Muscle layer of colon (tissue), 2 donors: Measurements from ENCODE around the gene C11orf16.
A peak's percentile ranks its signal among the peaks of the same experiment; 100 is the strongest.
"Not testable (repeated sequence)": the region's sequence is repeated elsewhere in the genome, so short reads cannot be mapped to it uniquely, and the experiment has no call there.

Experiments used
- H3K27ac ChIP-seq: one replicate; pipeline ENCODE4 v1.7.0; 2013; ENCODE audit warnings: low read depth, mild to moderate bottlenecking, low read length, moderate library complexity
- H3K27me3 ChIP-seq, 2 donors: one replicate each; pipeline ENCODE4 v1.7.0; 2013; ENCODE audit warnings: low read length in 2 of 2, mild to moderate bottlenecking in 2 of 2; ENCODE audit not compliant: insufficient read depth in 2 of 2, control insufficient read depth in 1 of 2
- H3K36me3 ChIP-seq: one replicate; pipeline ENCODE4 v1.7.0; 2013; ENCODE audit warnings: mild to moderate bottlenecking, low read length; ENCODE audit not compliant: insufficient read depth
- H3K4me1 ChIP-seq: one replicate; pipeline ENCODE4 v1.7.0; 2013; ENCODE audit warnings: mild to moderate bottlenecking, low read length; ENCODE audit not compliant: insufficient read depth
- H3K4me3 ChIP-seq, 2 donors: one replicate each; pipeline ENCODE4 v1.7.0; 2013; ENCODE audit warnings: low read length in 2 of 2, low read depth in 1 of 2, mild to moderate bottlenecking in 1 of 2, moderate library complexity in 1 of 2
- H3K9ac ChIP-seq: one replicate; pipeline ENCODE4 v1.7.0; 2013; ENCODE audit warnings: low read length
- H3K9me3 ChIP-seq: one replicate; pipeline ENCODE4 v1.7.0; 2013; ENCODE audit warnings: mild to moderate bottlenecking, low read length
- donor health status: abdominal sarcoma.
- donor health status: Adenocarcinoma of cecum.

Gene C11orf16

GRCh38 chr11:8911029-8911823 lies 21.5 kb downstream of the C11orf16 start, which contains the start of gene AKIP1:
Gene AKIP1 (plus strand): TSS chr11:8911189. CDS start chr11:8911450, 261 bp downstream.
- Histone ChIP-seq H3K4me3 (peak within 1 kb of the TSS; percentile 84 to 89), H3K9ac (peak within 1 kb of the TSS; percentile 67), H3K4me1 (peaks cover 25% of the 10 kb centered on the region), H3K36me3 (peaks cover 2% of the 10 kb centered on the region), H3K27me3 (no peaks in the 10 kb centered on the region), H3K27ac (peak within 1 kb of the TSS; percentile 93), H3K9me3 (no peaks in the 10 kb centered on the region)

- Histone ChIP-seq H3K4me1 (peaks cover 25% of the 10 kb centered on the region), H3K9ac (peak overlapping the region; percentile 30), H3K27ac (no peak overlapping the region), H3K4me3 (peak overlapping the region; percentile 73 to 89), H3K9me3 (no peaks in the 10 kb centered on the region), H3K36me3 (no peaks in the 10 kb centered on the region), H3K27me3 (no peaks in the 10 kb centered on the region)
These were observed 22.1 kb downstream of the C11orf16 start for GRCh38 chr11:8910649-8911026.

DNA sequence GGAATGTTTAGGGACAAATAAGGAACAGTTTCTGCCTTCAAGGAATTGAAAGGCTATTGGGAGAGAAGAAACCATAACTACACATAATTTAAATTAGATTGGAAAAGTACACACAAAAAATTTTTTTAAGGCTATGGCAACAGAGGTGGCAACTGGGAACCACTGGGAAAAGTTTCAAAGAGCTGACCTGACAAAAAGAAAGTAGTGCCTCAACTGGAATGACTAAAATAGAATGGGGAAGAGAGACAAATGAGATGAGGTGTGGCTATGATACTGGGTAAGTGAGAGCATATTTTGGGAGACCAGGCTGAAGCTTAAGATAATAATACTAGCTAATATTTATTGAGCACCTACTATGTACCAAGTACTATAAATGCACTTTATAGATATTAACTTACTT lies 24.6 kb downstream of the C11orf16 start:
- H3K4me3 ChIP-seq, result no peak overlapping the region
- H3K9ac ChIP-seq, result no peak overlapping the region
- H3K36me3 ChIP-seq, result no peaks in the 10 kb centered on the region
- no peaks in the 10 kb centered on the region for H3K27me3 ChIP-seq
- H3K9me3 ChIP-seq, result no peaks in the 10 kb centered on the region
- H3K27ac ChIP-seq, result no peak overlapping the region
- peaks cover 10% of the 10 kb centered on the region for H3K4me1 ChIP-seq

DNA sequence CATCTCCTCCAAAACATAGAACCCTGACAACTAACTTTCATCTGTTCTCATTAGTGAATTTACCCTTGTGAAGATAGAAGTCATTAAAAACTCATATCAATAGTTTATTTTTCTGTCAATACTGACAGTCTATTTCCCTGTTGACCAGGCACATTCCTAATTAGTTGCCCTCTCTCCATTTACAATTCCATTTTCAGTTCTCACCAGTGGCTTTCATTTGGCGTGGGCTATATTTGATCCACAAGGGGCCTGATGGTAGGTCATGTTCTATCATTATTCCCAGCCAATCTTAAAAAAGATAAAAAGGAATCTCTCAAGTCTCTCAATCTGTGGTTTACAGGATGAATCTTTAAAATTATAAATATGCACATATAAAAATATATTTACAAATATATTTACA lies 25.6 kb downstream of the C11orf16 start:
- Histone ChIP-seq H3K9ac (no peak overlapping the region), H3K9me3 (no peaks in the 10 kb centered on the region), H3K36me3 (no peaks in the 10 kb centered on the region), H3K27ac (no peak overlapping the region), H3K27me3 (no peaks in the 10 kb centered on the region), H3K4me1 (peaks cover 5% of the 10 kb centered on the region), H3K4me3 (no peak overlapping the region)

- H3K9ac ChIP-seq, result no peak overlapping the region
- H3K4me3 ChIP-seq, result no peak overlapping the region
- no peaks in the 10 kb centered on the region for H3K9me3 ChIP-seq
- no peaks in the 10 kb centered on the region for H3K36me3 ChIP-seq
- peaks cover 5% of the 10 kb centered on the region for H3K4me1 ChIP-seq
- H3K27ac ChIP-seq, result no peak overlapping the region
- H3K27me3 ChIP-seq, result no peaks in the 10 kb centered on the region
These were observed 27.1 kb downstream of the C11orf16 start for GRCh38 chr11:8905528-8906165.

- Histone ChIP-seq H3K9me3 (no peaks in the 10 kb centered on the region), H3K36me3 (no peaks in the 10 kb centered on the region), H3K9ac (no peak overlapping the region), H3K27ac (no peak overlapping the region), H3K27me3 (no peaks in the 10 kb centered on the region), H3K4me1 (no peaks in the 10 kb centered on the region), H3K4me3 (no peak overlapping the region)
These were observed 33.5 kb downstream of the C11orf16 start for GRCh38 chr11:8899119-8899753.

GRCh38 chr11:8891185-8891584 lies 41.6 kb downstream of the C11orf16 start:
- H3K9me3 ChIP-seq, H3K36me3 ChIP-seq, H3K4me3 ChIP-seq, H3K27ac ChIP-seq, H3K9ac ChIP-seq, H3K27me3 ChIP-seq, H3K4me1 ChIP-seq: not testable (repeated sequence)

GRCh38 chr11:8886322-8886721 lies 46.4 kb downstream of the C11orf16 start:
- H3K4me3 ChIP-seq, result no peak overlapping the region
- H3K4me1 ChIP-seq, result no peaks in the 10 kb centered on the region
- H3K27ac ChIP-seq, result no peak overlapping the region
- no peaks in the 10 kb centered on the region for H3K36me3 ChIP-seq
- H3K9me3 ChIP-seq, result no peaks in the 10 kb centered on the region
- no peaks in the 10 kb centered on the region for H3K27me3 ChIP-seq
- H3K9ac ChIP-seq, result no peak overlapping the region

DNA sequence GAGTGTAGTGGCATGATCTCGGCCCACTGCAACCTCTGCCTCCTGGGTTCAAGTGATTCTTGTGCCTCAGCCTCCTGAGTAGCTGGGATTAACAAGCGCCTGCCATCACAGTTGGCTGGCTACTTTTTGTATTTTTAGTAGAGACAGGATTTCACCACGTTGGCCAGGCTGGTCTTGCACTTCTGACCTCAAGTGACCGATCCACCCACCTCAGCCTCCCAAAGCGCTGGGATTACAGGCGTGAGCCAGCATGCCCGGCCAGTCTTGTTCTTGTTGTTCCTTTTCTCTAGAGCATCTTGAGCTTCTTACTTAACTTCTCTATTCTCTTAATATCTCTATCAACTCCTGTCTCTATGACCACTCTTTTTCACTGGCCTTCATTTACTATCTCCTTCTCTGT lies 51.2 kb downstream of the C11orf16 start:
- not testable (repeated sequence) for H3K9me3 ChIP-seq, H3K4me1 ChIP-seq, H3K27ac ChIP-seq, H3K9ac ChIP-seq, H3K27me3 ChIP-seq, H3K36me3 ChIP-seq, H3K4me3 ChIP-seq

DNA sequence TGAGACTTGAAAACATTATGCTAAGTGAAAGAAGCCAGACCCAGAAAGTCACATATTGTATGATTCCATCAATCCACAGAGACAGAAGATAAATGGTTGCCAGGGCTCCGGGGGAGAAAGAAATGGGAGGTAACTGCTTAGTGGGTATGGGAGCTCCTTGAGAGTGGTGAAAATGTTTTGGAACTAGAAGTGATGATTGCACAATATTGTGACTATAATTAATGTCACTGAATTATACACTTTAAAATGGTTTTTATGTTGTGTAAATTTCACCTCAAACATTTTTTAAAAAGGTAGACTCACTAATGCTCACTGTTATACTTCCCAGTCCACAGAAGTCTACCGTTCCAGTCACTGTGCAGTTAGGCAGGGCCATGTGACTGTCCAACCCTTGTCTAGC lies 54.0 kb downstream of the C11orf16 start:
- Histone ChIP-seq H3K27me3 (no peaks in the 10 kb centered on the region), H3K9ac (no peak overlapping the region), H3K9me3 (no peaks in the 10 kb centered on the region), H3K4me3 (no peak overlapping the region), H3K27ac (no peak overlapping the region), H3K36me3 (no peaks in the 10 kb centered on the region), H3K4me1 (peaks cover 11% of the 10 kb centered on the region)

DNA sequence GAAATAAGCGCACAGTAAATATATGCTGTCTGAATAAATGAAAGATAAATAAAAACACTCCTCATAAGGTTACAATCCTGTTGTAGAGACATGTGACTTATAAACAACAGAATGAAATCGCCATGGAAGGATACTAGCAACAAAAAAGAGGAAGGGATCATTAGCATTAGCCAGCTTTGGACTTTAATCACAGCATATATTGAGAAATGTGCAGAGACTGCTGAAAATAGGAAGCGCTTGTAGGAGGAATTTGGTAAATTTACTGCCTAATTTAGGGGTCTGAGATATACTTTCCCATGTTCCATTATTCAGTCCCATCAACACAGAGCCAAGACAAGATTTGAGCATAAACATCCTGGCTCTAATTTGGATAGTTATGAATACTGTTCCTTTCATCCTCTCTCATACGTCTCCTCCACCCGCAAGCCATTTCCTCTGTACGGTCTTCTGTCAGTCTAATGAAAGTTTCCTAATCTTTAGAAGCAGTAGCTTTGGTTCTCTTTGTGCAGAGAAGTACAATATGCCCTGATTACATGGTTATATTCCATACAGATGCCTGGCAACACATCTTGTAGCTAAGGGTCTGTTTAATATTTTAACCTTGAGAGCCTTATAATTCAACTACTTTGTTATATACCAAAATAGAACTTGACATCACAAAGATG lies 58.9 kb downstream of the C11orf16 start:
- no peak overlapping the region for H3K9ac ChIP-seq
- H3K27ac ChIP-seq, result no peak overlapping the region
- no peak overlapping the region for H3K4me3 ChIP-seq
- H3K4me1 ChIP-seq, result peaks cover 22% of the 10 kb centered on the region
- H3K9me3 ChIP-seq, result no peaks in the 10 kb centered on the region
- no peaks in the 10 kb centered on the region for H3K36me3 ChIP-seq
- H3K27me3 ChIP-seq, result no peaks in the 10 kb centered on the region
